H1 (cell line): ENCODE results near the gene EPHA7. TPM values are rescaled to one million over a fixed set of nuclear protein-coding genes. Genes with fewer than 3 reads are reported as not detected.

ENCODE experiments used
- ATF3 ChIP-seq: IDR thresholded peaks from 2 replicates; pipeline ENCODE4 v1.6.1; 2011; ENCODE audit warnings: low read depth, mild to moderate bottlenecking, low read length; ENCODE audit not compliant: insufficient read depth
- CHD2 ChIP-seq: IDR thresholded peaks from 2 replicates; pipeline ENCODE4 v1.6.1; 2012; ENCODE audit warnings: low read length, improper control_type of control experiment
- CREB1 ChIP-seq: IDR thresholded peaks from 2 replicates; pipeline ENCODE4 v1.6.1; 2012; ENCODE audit warnings: inconsistent platforms
- EP300 ChIP-seq, 2 experiments: IDR thresholded peaks; 1 replicate in 1 of 2; 2 replicates in 1 of 2; pipeline ENCODE4 v1.6.1; 2011 to 2012; ENCODE audit warnings: low read depth in 2 of 2, low read length in 2 of 2, mild to moderate bottlenecking in 2 of 2, borderline replicate concordance in 1 of 2, inconsistent platforms in 1 of 2, moderate library complexity in 1 of 2
- FOSL1 ChIP-seq: IDR thresholded peaks from 2 replicates; pipeline ENCODE4 v1.6.1; 2011; ENCODE audit warnings: mild to moderate bottlenecking, low read depth, low read length, moderate library complexity; ENCODE audit not compliant: insufficient read depth
- JUN ChIP-seq: IDR thresholded peaks from 2 replicates; pipeline ENCODE4 v1.6.1; 2011; ENCODE audit warnings: low read depth, mild to moderate bottlenecking, improper control_type of control experiment, low read length
- NANOG ChIP-seq: IDR thresholded peaks from 2 replicates; pipeline ENCODE4 v1.6.1; 2011; ENCODE audit warnings: low read length, low read depth, mild to moderate bottlenecking, inconsistent platforms; ENCODE audit not compliant: insufficient read depth, poor library complexity, severe bottlenecking
- POLR2AphosphoS5 ChIP-seq: IDR thresholded peaks from 2 replicates; pipeline ENCODE4 v1.6.1; 2011; ENCODE audit warnings: low read depth, low read length
- SIX5 ChIP-seq: IDR thresholded peaks from 2 replicates; pipeline ENCODE4 v1.6.1; 2011; ENCODE audit warnings: mild to moderate bottlenecking, low read depth, low read length
- SP1 ChIP-seq: IDR thresholded peaks from 2 replicates; pipeline ENCODE4 v1.6.1; 2011; ENCODE audit warnings: low read depth, low read length
- SP4 ChIP-seq: IDR thresholded peaks from 2 replicates; pipeline ENCODE4 v1.6.1; 2012; ENCODE audit warnings: low read length, inconsistent platforms
- polyA plus RNA-seq, 7 experiments: library from polyadenylated mRNA; depleted of rRNA in 3 of 7; stranded (reverse) in 5 of 7; unstranded in 2 of 7; fragments of >200 nt in 5 of 7; fragments of 200-250 nt in 2 of 7; gene quantifications; 1 replicate in 5 of 7; 2 replicates in 1 of 7; 4 replicates in 1 of 7; pipeline versions ENCODE4 v1.2.1 to v1.2.3, GENCODE V29; 2011 to 2013; ENCODE audit warnings: missing spikeins in 2 of 7, mixed read lengths in 2 of 7
- total RNA-seq: library from RNA; stranded (reverse); fragmentation: NEBNext Ultra II Directional; extraction: Animal tissue kit (Norgen Biotek cat#: 25700); gene quantifications from 2 replicates; pipeline ENCODE4 v1.2.1, GENCODE V29; 2021
- TF ChIP-seq, protein P1 (sequence below): fragments of 300-600 bp; sonication (generic); IDR thresholded peaks from 2 replicates; pipeline ENCODE4 v1.7.1; 2012; ENCODE audit warnings: low read length, moderate library complexity, mild to moderate bottlenecking, inconsistent platforms; ENCODE audit not compliant: insufficient replicate concordance

Gene EPHA7
- total and polyA plus RNA-seq, 2 of the 8 experiments (the other 6 are each of a cell fraction or from before 2014, with no cell fraction given) = 1.3 to 6.8 TPM

GRCh38 chr6:93293460-93293859, 125.9 kb downstream of the EPHA7 start (continued):
- TF ChIP-seq, protein P1, sequence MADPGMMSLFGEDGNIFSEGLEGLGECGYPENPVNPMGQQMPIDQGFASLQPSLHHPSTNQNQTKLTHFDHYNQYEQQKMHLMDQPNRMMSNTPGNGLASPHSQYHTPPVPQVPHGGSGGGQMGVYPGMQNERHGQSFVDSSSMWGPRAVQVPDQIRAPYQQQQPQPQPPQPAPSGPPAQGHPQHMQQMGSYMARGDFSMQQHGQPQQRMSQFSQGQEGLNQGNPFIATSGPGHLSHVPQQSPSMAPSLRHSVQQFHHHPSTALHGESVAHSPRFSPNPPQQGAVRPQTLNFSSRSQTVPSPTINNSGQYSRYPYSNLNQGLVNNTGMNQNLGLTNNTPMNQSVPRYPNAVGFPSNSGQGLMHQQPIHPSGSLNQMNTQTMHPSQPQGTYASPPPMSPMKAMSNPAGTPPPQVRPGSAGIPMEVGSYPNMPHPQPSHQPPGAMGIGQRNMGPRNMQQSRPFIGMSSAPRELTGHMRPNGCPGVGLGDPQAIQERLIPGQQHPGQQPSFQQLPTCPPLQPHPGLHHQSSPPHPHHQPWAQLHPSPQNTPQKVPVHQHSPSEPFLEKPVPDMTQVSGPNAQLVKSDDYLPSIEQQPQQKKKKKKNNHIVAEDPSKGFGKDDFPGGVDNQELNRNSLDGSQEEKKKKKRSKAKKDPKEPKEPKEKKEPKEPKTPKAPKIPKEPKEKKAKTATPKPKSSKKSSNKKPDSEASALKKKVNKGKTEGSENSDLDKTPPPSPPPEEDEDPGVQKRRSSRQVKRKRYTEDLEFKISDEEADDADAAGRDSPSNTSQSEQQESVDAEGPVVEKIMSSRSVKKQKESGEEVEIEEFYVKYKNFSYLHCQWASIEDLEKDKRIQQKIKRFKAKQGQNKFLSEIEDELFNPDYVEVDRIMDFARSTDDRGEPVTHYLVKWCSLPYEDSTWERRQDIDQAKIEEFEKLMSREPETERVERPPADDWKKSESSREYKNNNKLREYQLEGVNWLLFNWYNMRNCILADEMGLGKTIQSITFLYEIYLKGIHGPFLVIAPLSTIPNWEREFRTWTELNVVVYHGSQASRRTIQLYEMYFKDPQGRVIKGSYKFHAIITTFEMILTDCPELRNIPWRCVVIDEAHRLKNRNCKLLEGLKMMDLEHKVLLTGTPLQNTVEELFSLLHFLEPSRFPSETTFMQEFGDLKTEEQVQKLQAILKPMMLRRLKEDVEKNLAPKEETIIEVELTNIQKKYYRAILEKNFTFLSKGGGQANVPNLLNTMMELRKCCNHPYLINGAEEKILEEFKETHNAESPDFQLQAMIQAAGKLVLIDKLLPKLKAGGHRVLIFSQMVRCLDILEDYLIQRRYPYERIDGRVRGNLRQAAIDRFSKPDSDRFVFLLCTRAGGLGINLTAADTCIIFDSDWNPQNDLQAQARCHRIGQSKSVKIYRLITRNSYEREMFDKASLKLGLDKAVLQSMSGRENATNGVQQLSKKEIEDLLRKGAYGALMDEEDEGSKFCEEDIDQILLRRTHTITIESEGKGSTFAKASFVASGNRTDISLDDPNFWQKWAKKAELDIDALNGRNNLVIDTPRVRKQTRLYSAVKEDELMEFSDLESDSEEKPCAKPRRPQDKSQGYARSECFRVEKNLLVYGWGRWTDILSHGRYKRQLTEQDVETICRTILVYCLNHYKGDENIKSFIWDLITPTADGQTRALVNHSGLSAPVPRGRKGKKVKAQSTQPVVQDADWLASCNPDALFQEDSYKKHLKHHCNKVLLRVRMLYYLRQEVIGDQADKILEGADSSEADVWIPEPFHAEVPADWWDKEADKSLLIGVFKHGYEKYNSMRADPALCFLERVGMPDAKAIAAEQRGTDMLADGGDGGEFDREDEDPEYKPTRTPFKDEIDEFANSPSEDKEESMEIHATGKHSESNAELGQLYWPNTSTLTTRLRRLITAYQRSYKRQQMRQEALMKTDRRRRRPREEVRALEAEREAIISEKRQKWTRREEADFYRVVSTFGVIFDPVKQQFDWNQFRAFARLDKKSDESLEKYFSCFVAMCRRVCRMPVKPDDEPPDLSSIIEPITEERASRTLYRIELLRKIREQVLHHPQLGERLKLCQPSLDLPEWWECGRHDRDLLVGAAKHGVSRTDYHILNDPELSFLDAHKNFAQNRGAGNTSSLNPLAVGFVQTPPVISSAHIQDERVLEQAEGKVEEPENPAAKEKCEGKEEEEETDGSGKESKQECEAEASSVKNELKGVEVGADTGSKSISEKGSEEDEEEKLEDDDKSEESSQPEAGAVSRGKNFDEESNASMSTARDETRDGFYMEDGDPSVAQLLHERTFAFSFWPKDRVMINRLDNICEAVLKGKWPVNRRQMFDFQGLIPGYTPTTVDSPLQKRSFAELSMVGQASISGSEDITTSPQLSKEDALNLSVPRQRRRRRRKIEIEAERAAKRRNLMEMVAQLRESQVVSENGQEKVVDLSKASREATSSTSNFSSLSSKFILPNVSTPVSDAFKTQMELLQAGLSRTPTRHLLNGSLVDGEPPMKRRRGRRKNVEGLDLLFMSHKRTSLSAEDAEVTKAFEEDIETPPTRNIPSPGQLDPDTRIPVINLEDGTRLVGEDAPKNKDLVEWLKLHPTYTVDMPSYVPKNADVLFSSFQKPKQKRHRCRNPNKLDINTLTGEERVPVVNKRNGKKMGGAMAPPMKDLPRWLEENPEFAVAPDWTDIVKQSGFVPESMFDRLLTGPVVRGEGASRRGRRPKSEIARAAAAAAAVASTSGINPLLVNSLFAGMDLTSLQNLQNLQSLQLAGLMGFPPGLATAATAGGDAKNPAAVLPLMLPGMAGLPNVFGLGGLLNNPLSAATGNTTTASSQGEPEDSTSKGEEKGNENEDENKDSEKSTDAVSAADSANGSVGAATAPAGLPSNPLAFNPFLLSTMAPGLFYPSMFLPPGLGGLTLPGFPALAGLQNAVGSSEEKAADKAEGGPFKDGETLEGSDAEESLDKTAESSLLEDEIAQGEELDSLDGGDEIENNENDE = no peak
- TF ChIP-seq EP300 (IDR thresholded peaks at IDR 0.05; ENCODE audit: borderline replicate concordance in 1 of 2, low read depth in 2 of 2, low read length in 2 of 2) = no peak
- TF ChIP-seq SP1 = no peak
- TF ChIP-seq ATF3 = no peak
- TF ChIP-seq NANOG = no peak
- TF ChIP-seq SP4 = no peak
- TF ChIP-seq SIX5 = no peak
- TF ChIP-seq JUN = no peak
- TF ChIP-seq CHD2 = no peak
- no peak for TF ChIP-seq POLR2AphosphoS5
- no peak for TF ChIP-seq CREB1
- no peak for TF ChIP-seq FOSL1
